ENCODE measurements around the gene ASPRV1. TPM values are rescaled to one million over a fixed set of nuclear protein-coding genes. Genes with fewer than 3 reads are reported as not detected.

The ASPRV1 gene
- total RNA-seq, 1 donor from 2014 or later = 1.7 TPM

GRCh38 chr2:69972822-69973221 is 11.4 kb upstream of the ASPRV1 start:
- Mint-ChIP-seq H3K9me3 (no peaks in the 10 kb centered on the region), H3K4me3 (no peak overlapping the region), H3K27me3 (ENCODE audit: low read depth) (no peaks in the 10 kb centered on the region), H3K4me1 (no peaks in the 10 kb centered on the region), H3K36me3 (ENCODE audit: low read depth) (no peaks in the 10 kb centered on the region), H3K27ac (ENCODE audit: unreplicated experiment) (no peak overlapping the region)
- no peak for DNase-seq (ENCODE audit: low read depth, low spot score)
- TF ChIP-seq, protein P1, sequence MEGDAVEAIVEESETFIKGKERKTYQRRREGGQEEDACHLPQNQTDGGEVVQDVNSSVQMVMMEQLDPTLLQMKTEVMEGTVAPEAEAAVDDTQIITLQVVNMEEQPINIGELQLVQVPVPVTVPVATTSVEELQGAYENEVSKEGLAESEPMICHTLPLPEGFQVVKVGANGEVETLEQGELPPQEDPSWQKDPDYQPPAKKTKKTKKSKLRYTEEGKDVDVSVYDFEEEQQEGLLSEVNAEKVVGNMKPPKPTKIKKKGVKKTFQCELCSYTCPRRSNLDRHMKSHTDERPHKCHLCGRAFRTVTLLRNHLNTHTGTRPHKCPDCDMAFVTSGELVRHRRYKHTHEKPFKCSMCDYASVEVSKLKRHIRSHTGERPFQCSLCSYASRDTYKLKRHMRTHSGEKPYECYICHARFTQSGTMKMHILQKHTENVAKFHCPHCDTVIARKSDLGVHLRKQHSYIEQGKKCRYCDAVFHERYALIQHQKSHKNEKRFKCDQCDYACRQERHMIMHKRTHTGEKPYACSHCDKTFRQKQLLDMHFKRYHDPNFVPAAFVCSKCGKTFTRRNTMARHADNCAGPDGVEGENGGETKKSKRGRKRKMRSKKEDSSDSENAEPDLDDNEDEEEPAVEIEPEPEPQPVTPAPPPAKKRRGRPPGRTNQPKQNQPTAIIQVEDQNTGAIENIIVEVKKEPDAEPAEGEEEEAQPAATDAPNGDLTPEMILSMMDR (conservative IDR thresholded peaks at IDR 0.05) = no peak

- Mint-ChIP-seq H3K4me1 (no peaks in the 10 kb centered on the region), H3K4me3 (no peak overlapping the region), H3K9me3 (no peaks in the 10 kb centered on the region), H3K27ac (ENCODE audit: unreplicated experiment) (no peak overlapping the region), H3K27me3 (ENCODE audit: low read depth) (no peaks in the 10 kb centered on the region), H3K36me3 (ENCODE audit: low read depth) (no peaks in the 10 kb centered on the region)
- DNase-seq (ENCODE audit: low read depth, low spot score) = no peak
- TF ChIP-seq, protein P1 (conservative IDR thresholded peaks at IDR 0.05) = no peak
Observed at GRCh38 chr2:69969991-69970390, 8.6 kb upstream of the ASPRV1 start.

DNA sequence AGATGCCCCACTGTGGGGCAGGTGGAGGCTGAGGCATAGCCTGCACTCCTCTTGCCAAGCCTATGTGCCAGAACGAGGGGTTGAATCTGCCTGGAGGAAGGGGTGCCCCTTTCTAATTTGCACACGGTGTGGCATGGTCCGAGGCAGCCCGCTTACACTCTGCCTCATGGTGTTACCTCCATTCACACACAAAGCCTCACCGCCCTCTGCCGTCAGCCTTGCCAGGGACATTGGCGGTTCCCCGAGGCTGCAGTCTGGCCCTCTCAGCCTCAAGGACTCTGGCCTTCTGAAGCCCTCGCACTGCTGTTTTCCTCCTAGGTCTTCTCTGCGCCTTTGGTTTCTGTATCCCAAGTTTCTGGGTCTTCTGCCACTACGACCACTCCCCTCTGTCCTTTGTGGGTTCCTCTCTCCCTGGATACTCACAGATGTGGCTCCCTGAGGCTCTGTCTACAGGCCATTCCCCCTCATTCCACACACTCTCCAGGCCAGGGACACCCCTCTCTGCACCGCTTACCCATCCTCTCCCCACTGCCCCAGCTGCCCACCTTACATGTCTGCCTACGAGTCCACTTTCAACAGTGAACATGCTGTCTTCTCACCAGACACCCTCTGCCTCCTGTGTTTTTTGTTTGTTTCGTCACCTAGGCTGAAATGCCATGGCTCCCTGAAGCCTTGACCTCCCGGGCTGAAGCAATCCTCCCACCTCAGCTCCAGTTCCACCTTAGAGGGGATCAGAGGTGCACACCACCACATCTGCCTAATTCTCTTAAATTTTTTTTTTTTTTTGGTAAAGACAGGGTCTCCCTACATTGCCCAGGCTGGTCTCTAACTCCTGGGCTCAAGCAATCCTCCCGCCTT is 7.9 kb upstream of the ASPRV1 start:
- Mint-ChIP-seq H3K27ac (ENCODE audit: unreplicated experiment) (no peak overlapping the region), H3K9me3 (no peaks in the 10 kb centered on the region), H3K4me1 (no peaks in the 10 kb centered on the region), H3K4me3 (no peak overlapping the region), H3K36me3 (ENCODE audit: low read depth) (no peaks in the 10 kb centered on the region), H3K27me3 (ENCODE audit: low read depth) (no peaks in the 10 kb centered on the region)
- DNase-seq (ENCODE audit: low read depth, low spot score) = no peak
- TF ChIP-seq, protein P1 (conservative IDR thresholded peaks at IDR 0.05) = no peak

GRCh38 chr2:69968609-69969008 is 7.2 kb upstream of the ASPRV1 start:
- H3K36me3 Mint-ChIP-seq (ENCODE audit: low read depth) = no peaks in the 10 kb centered on the region
- H3K27me3 Mint-ChIP-seq (ENCODE audit: low read depth) = no peaks in the 10 kb centered on the region
- no peaks in the 10 kb centered on the region for H3K9me3 Mint-ChIP-seq
- no peak overlapping the region for H3K27ac Mint-ChIP-seq (ENCODE audit: unreplicated experiment)
- no peak for DNase-seq (ENCODE audit: low read depth, low spot score)
- no peak overlapping the region for H3K4me3 Mint-ChIP-seq
- no peaks in the 10 kb centered on the region for H3K4me1 Mint-ChIP-seq
- TF ChIP-seq, protein P1 (conservative IDR thresholded peaks at IDR 0.05) = no peak

DNA sequence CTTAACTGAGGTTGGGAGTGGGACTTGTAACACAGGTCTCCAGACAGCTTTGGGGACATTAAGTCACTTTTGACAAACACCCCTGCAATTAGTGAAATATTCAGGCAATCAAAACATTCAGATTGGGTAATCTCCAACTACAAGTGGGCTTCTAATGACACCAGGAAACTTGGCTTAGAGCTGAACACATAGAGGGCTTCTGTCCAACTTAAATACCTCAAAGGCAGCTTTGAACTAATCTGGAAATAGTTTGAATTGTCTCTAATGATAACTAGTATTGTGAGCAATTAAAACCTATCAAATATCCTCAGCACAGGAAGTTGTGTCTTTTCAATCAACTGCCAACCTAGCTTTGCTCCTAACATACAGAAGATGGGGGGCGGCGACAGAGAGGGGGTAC is 5.1 kb upstream of the ASPRV1 start:
- TF ChIP-seq, protein P1 (conservative IDR thresholded peaks at IDR 0.05) = no peak
- Mint-ChIP-seq H3K27me3 (ENCODE audit: low read depth) (no peaks in the 10 kb centered on the region), H3K9me3 (no peaks in the 10 kb centered on the region), H3K27ac (ENCODE audit: unreplicated experiment) (no peak overlapping the region), H3K36me3 (ENCODE audit: low read depth) (no peaks in the 10 kb centered on the region), H3K4me3 (no peak overlapping the region), H3K4me1 (no peaks in the 10 kb centered on the region)
- DNase-seq (ENCODE audit: low read depth, low spot score) = no peak

All from neural crest cell (in vitro differentiated cells).